ENCODE measurements around the gene ZNF524. TPM values are rescaled to one million over a fixed set of nuclear protein-coding genes. Genes with fewer than 3 reads are reported as not detected.

The ZNF524 gene
- total RNA-seq, 1 experiment from 2014 or later, result 8.4 TPM

DNA sequence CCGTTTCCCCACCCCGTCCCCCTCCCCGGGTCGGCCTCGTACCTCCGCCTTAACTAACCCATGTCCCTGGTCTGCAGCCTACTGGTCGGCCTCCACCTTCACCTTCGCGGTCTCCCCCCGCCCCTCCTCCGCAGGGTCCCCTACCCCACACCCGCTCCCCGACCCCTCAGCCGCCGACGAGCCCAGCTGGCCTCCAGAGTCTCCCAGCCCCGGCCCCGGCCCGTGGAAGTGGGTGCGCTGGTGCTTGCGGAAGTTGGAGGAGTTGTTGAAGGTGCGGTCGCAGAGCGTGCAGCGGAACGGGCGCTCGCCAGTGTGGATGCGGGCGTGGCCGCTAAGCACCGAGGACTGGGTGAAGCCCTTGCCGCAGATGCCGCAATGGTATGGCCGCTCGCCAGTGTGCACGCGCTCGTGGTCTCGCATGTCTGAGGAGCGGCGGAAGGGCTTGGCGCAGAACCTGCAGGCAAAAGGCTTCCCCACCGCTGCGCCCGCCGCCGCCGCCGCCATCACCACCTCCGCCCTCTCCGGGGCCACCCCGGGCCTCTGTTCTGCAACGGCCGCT is 21.7 kb downstream of the ZNF524 start:
- Histone ChIP-seq H3K9me2 (replicated peaks; ENCODE audit: insufficient read depth, low read length) (no peaks in the 10 kb centered on the region), H3K4me1 (ENCODE audit: low read length) (peaks cover 20% of the 10 kb centered on the region), H3K27ac (ENCODE audit: low read length) (no peak overlapping the region), H3K36me3 (ENCODE audit: insufficient read depth, low read length) (peaks cover 3% of the 10 kb centered on the region; the same call in 1 of the 2 replicates), H3K9me3 (ENCODE audit: low read length) (no peaks in the 10 kb centered on the region), H3K79me2 (ENCODE audit: low read length) (no peaks in the 10 kb centered on the region), H2AFZ (ENCODE audit: low read length) (no peak overlapping the region), H4K20me1 (ENCODE audit: insufficient read depth, low read depth, low read length) (no peaks in the 10 kb centered on the region), H3K9ac (ENCODE audit: low read length) (no peak overlapping the region), H3K27me3 (ENCODE audit: low read length) (no peaks in the 10 kb centered on the region), H3K4me2 (ENCODE audit: low read depth, low read length, poor library complexity, severe bottlenecking) (no peak overlapping the region), H3K4me3 (ENCODE audit: low read length) (no peak overlapping the region)
- no peak for DNase-seq

GRCh38 chr19:55622242-55622969 is 22.3 kb downstream of the ZNF524 start:
- Histone ChIP-seq H3K4me2 (ENCODE audit: low read depth, low read length, poor library complexity, severe bottlenecking) (no peak overlapping the region), H3K9me2 (replicated peaks; ENCODE audit: insufficient read depth, low read length) (no peaks in the 10 kb centered on the region), H3K4me1 (ENCODE audit: low read length) (peaks cover 20% of the 10 kb centered on the region), H3K79me2 (ENCODE audit: low read length) (no peaks in the 10 kb centered on the region), H4K20me1 (ENCODE audit: insufficient read depth, low read depth, low read length) (no peaks in the 10 kb centered on the region), H3K27me3 (ENCODE audit: low read length) (no peaks in the 10 kb centered on the region), H3K36me3 (ENCODE audit: insufficient read depth, low read length) (peaks cover 3% of the 10 kb centered on the region; the same call in 1 of the 2 replicates), H3K9me3 (ENCODE audit: low read length) (no peaks in the 10 kb centered on the region), H3K27ac (ENCODE audit: low read length) (no peak overlapping the region), H3K9ac (ENCODE audit: low read length) (no peak overlapping the region), H2AFZ (ENCODE audit: low read length) (no peak overlapping the region), H3K4me3 (ENCODE audit: low read length) (no peak overlapping the region)
- no peak for DNase-seq

- Histone ChIP-seq H3K4me2 (ENCODE audit: low read depth, low read length, poor library complexity, severe bottlenecking) (no peak overlapping the region), H3K27me3 (ENCODE audit: low read length) (no peaks in the 10 kb centered on the region), H4K20me1 (ENCODE audit: insufficient read depth, low read depth, low read length) (no peaks in the 10 kb centered on the region), H3K79me2 (ENCODE audit: low read length) (no peaks in the 10 kb centered on the region), H3K27ac (ENCODE audit: low read length) (no peak overlapping the region), H3K9ac (ENCODE audit: low read length) (no peak overlapping the region), H3K36me3 (ENCODE audit: insufficient read depth, low read length) (peaks cover 3% of the 10 kb centered on the region; the same call in 1 of the 2 replicates), H3K9me3 (ENCODE audit: low read length) (no peaks in the 10 kb centered on the region), H3K4me1 (ENCODE audit: low read length) (peaks cover 20% of the 10 kb centered on the region), H3K9me2 (replicated peaks; ENCODE audit: insufficient read depth, low read length) (no peaks in the 10 kb centered on the region), H2AFZ (ENCODE audit: low read length) (no peak overlapping the region), H3K4me3 (ENCODE audit: low read length) (no peak overlapping the region)
- DNase-seq, result no peak
These were observed 23.0 kb downstream of the ZNF524 start for GRCh38 chr19:55623130-55623529.

DNA sequence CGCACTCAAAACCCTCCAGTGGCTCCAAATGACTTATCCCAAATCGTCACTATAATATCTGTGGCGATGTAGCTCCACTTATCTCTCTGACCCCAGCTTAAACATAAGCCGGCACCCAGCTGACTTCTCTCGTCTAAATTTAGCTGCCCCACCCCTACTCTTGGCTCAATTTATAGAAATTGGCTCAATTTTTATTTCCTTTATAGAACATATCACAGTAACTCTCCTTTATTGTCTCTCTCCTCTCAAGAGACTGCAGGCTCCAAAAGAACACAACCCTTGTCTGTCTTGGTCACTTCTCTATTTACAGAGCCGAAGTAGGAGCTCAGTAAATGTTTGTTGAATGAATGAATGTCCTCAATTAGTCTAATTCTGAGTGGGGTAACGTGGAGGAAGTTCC is 23.5 kb downstream of the ZNF524 start:
- no peak overlapping the region for H3K9ac ChIP-seq (ENCODE audit: low read length)
- peaks cover 20% of the 10 kb centered on the region for H3K4me1 ChIP-seq (ENCODE audit: low read length)
- H3K4me2 ChIP-seq (ENCODE audit: low read depth, low read length, poor library complexity, severe bottlenecking), result no peak overlapping the region
- H2AFZ ChIP-seq (ENCODE audit: low read length), result no peak overlapping the region
- H3K36me3 ChIP-seq (ENCODE audit: insufficient read depth, low read length), result peaks cover 3% of the 10 kb centered on the region; the same call in 1 of the 2 replicates
- no peaks in the 10 kb centered on the region for H3K9me2 ChIP-seq (replicated peaks; ENCODE audit: insufficient read depth, low read length)
- H4K20me1 ChIP-seq (ENCODE audit: insufficient read depth, low read depth, low read length), result no peaks in the 10 kb centered on the region
- H3K27ac ChIP-seq (ENCODE audit: low read length), result no peak overlapping the region
- H3K9me3 ChIP-seq (ENCODE audit: low read length), result no peaks in the 10 kb centered on the region
- no peaks in the 10 kb centered on the region for H3K27me3 ChIP-seq (ENCODE audit: low read length)
- H3K4me3 ChIP-seq (ENCODE audit: low read length), result peak overlapping the region; percentile 31; the same call in 1 of the 2 replicates
- H3K79me2 ChIP-seq (ENCODE audit: low read length), result no peaks in the 10 kb centered on the region
- no peak for DNase-seq

GRCh38 chr19:55624109-55625003 is 24.3 kb downstream of the ZNF524 start, which contains the start of gene ZNF784:
Gene ZNF784 (minus strand): TSS chr19:55624566. CDS start chr19:55624561, 5 bp downstream.
- Histone ChIP-seq H3K36me3 (ENCODE audit: insufficient read depth, low read length) (peaks cover 3% of the 10 kb centered on the region; the same call in 1 of the 2 replicates), H3K27ac (ENCODE audit: low read length) (peak within 1 kb of the TSS; percentile 73), H3K4me2 (ENCODE audit: low read depth, low read length, poor library complexity, severe bottlenecking) (peak within 1 kb of the TSS; percentile 75), H3K9me3 (ENCODE audit: low read length) (no peaks in the 10 kb centered on the region), H2AFZ (ENCODE audit: low read length) (peak within 1 kb of the TSS; percentile 93), H3K4me3 (ENCODE audit: low read length) (peak within 1 kb of the TSS; percentile 71), H3K27me3 (ENCODE audit: low read length) (no peaks in the 10 kb centered on the region), H4K20me1 (ENCODE audit: insufficient read depth, low read depth, low read length) (no peaks in the 10 kb centered on the region), H3K9ac (ENCODE audit: low read length) (peak within 1 kb of the TSS; percentile 80), H3K4me1 (ENCODE audit: low read length) (peaks cover 19% of the 10 kb centered on the region), H3K9me2 (replicated peaks; ENCODE audit: insufficient read depth, low read length) (no peaks in the 10 kb centered on the region), H3K79me2 (ENCODE audit: low read length) (no peaks in the 10 kb centered on the region)
- peak; percentile 99 for DNase-seq

- Histone ChIP-seq H4K20me1 (ENCODE audit: insufficient read depth, low read depth, low read length) (no peaks in the 10 kb centered on the region), H3K4me1 (ENCODE audit: low read length) (peaks cover 13% of the 10 kb centered on the region), H3K27ac (ENCODE audit: low read length) (no peak overlapping the region), H3K79me2 (ENCODE audit: low read length) (no peaks in the 10 kb centered on the region), H3K9me3 (ENCODE audit: low read length) (no peaks in the 10 kb centered on the region), H3K9ac (ENCODE audit: low read length) (peak overlapping the region; percentile 80), H3K9me2 (replicated peaks; ENCODE audit: insufficient read depth, low read length) (no peaks in the 10 kb centered on the region), H3K4me2 (ENCODE audit: low read depth, low read length, poor library complexity, severe bottlenecking) (peak overlapping the region; percentile 75), H3K36me3 (ENCODE audit: insufficient read depth, low read length) (no peaks in the 10 kb centered on the region), H2AFZ (ENCODE audit: low read length) (peak overlapping the region; percentile 93), H3K4me3 (ENCODE audit: low read length) (peak overlapping the region; percentile 71), H3K27me3 (ENCODE audit: low read length) (no peaks in the 10 kb centered on the region)
- DNase-seq, result no peak
These were observed 24.9 kb downstream of the ZNF524 start for GRCh38 chr19:55625004-55625326.

DNA sequence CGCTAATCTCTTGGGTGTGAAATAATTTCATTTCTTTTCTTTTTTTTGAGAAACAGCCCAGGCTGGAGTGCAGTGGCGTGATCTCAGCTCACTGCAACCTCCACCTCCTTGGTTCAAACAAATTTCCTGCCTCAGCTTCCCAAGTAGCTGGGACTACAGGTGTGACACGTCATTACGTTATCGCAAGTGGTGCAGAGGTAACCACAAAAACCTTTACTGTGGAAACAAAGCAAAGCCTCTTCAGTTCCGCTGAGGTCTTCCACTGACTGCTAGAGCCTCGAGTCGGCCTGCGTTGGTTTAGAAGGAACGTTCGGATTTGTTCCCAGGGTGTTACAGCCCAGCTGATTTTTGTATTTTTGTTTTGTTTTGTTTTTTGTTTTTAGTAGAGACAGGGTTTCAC is 26.3 kb downstream of the ZNF524 start:
- Histone ChIP-seq H3K9ac (ENCODE audit: low read length) (no peak overlapping the region), H4K20me1 (ENCODE audit: insufficient read depth, low read depth, low read length) (no peaks in the 10 kb centered on the region), H3K36me3 (ENCODE audit: insufficient read depth, low read length) (no peaks in the 10 kb centered on the region), H3K4me3 (ENCODE audit: low read length) (no peak overlapping the region), H2AFZ (ENCODE audit: low read length) (no peak overlapping the region), H3K9me2 (replicated peaks; ENCODE audit: insufficient read depth, low read length) (no peaks in the 10 kb centered on the region), H3K27me3 (ENCODE audit: low read length) (no peaks in the 10 kb centered on the region), H3K9me3 (ENCODE audit: low read length) (no peaks in the 10 kb centered on the region), H3K4me2 (ENCODE audit: low read depth, low read length, poor library complexity, severe bottlenecking) (no peak overlapping the region), H3K27ac (ENCODE audit: low read length) (no peak overlapping the region), H3K4me1 (ENCODE audit: low read length) (peaks cover 7% of the 10 kb centered on the region), H3K79me2 (ENCODE audit: low read length) (no peaks in the 10 kb centered on the region)
- no peak for DNase-seq

DNA sequence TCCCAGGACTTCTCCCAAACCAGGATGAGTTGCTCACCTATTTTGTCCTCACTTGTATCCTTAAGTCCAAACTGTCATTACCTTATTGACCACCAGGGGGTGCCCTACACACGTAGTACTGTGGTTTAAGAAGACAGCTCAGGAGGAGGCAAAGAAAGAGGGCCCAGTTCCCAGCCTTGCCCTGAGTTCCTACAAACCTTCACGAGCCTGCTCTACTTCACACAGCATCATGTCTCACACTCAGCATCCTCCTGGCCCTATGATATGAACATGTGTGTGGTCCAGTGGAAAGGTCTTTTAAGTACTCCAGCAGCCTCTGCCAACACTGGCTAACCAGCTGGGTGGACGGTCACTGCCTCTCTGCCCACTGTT is 32.4 kb downstream of the ZNF524 start:
- no peak overlapping the region for H3K9ac ChIP-seq (ENCODE audit: low read length)
- H3K4me1 ChIP-seq (ENCODE audit: low read length), result peaks cover 30% of the 10 kb centered on the region
- H3K9me2 ChIP-seq (replicated peaks; ENCODE audit: insufficient read depth, low read length), result no peaks in the 10 kb centered on the region
- peaks cover 32% of the 10 kb centered on the region for H3K79me2 ChIP-seq (ENCODE audit: low read length)
- peak overlapping the region; percentile 44; the same call in 1 of the 2 replicates for H2AFZ ChIP-seq (ENCODE audit: low read length)
- H3K36me3 ChIP-seq (ENCODE audit: insufficient read depth, low read length), result no peaks in the 10 kb centered on the region
- H3K4me2 ChIP-seq (ENCODE audit: low read depth, low read length, poor library complexity, severe bottlenecking), result peak overlapping the region; percentile 49
- H3K4me3 ChIP-seq (ENCODE audit: low read length), result no peak overlapping the region
- no peaks in the 10 kb centered on the region for H3K27me3 ChIP-seq (ENCODE audit: low read length)
- peak; percentile 99 for DNase-seq
- no peak overlapping the region for H3K27ac ChIP-seq (ENCODE audit: low read length)
- no peaks in the 10 kb centered on the region for H3K9me3 ChIP-seq (ENCODE audit: low read length)
- no peaks in the 10 kb centered on the region; the same call in 1 of the 2 replicates for H4K20me1 ChIP-seq (ENCODE audit: insufficient read depth, low read depth, low read length)

Measured in Karpas-422 (cell line).